ENCODE data around the gene PSME1.

Gene PSME1

GRCh38 chr14:24116128-24116814, 19.7 kb upstream of the PSME1 start:
- 89 to 95% methylated on average over 6 of the region's 6 CpGs for WGBS, 2 experiments
- H3K36me3 ChIP-seq (ENCODE audit: control insufficient read depth, insufficient read depth, low read length), result peaks cover 29% of the 10 kb centered on the region
- H3K27me3 ChIP-seq (ENCODE audit: control insufficient read depth, insufficient read depth, low read length, poor library complexity, severe bottlenecking), result no peaks in the 10 kb centered on the region
- H3K27ac ChIP-seq (ENCODE audit: insufficient read depth, low read depth, low read length, poor library complexity, severe bottlenecking), result no peak overlapping the region
- no peaks in the 10 kb centered on the region for H3K9me3 ChIP-seq (ENCODE audit: control insufficient read depth, low read length)
- no peaks in the 10 kb centered on the region for H3K4me1 ChIP-seq (ENCODE audit: control insufficient read depth, insufficient read depth, low read length)
- no peak overlapping the region for H3K4me3 ChIP-seq (ENCODE audit: insufficient read depth, low read depth, low read length)

DNA sequence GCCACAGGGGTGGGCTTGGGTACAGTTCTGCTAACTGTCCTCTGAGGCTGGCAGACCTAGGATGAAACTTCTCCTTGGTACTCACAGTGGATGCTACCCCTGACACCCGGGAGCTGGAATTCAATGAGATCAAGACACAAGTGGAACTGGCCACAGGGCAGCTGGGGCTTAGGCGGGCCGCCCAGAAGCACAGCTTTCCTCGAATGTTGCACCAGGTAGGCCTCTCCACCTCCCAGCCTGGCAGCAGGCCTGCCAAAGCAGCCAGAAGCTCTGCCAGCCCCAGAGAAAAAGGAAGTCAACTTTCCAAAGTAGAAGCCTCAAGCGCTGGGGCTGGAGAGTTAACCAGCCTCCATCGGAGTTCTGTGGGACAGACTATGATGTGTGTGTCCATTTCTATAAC, 18.8 kb upstream of the PSME1 start:
- H3K4me1 ChIP-seq (ENCODE audit: control insufficient read depth, insufficient read depth, low read length), result no peaks in the 10 kb centered on the region
- H3K4me3 ChIP-seq (ENCODE audit: insufficient read depth, low read depth, low read length), result no peak overlapping the region
- peaks cover 31% of the 10 kb centered on the region for H3K36me3 ChIP-seq (ENCODE audit: control insufficient read depth, insufficient read depth, low read length)
- H3K27me3 ChIP-seq (ENCODE audit: control insufficient read depth, insufficient read depth, low read length, poor library complexity, severe bottlenecking), result no peaks in the 10 kb centered on the region
- no peaks in the 10 kb centered on the region for H3K9me3 ChIP-seq (ENCODE audit: control insufficient read depth, low read length)
- 93 to 94% methylated on average over 6 of the region's 6 CpGs for WGBS, 2 experiments
- H3K27ac ChIP-seq (ENCODE audit: insufficient read depth, low read depth, low read length, poor library complexity, severe bottlenecking), result no peak overlapping the region

- Histone ChIP-seq H3K27ac (ENCODE audit: insufficient read depth, low read depth, low read length, poor library complexity, severe bottlenecking) (no peak overlapping the region), H3K36me3 (ENCODE audit: control insufficient read depth, insufficient read depth, low read length) (peaks cover 38% of the 10 kb centered on the region), H3K9me3 (ENCODE audit: control insufficient read depth, low read length) (no peaks in the 10 kb centered on the region), H3K4me3 (ENCODE audit: insufficient read depth, low read depth, low read length) (no peak overlapping the region), H3K27me3 (ENCODE audit: control insufficient read depth, insufficient read depth, low read length, poor library complexity, severe bottlenecking) (no peaks in the 10 kb centered on the region), H3K4me1 (ENCODE audit: control insufficient read depth, insufficient read depth, low read length) (no peaks in the 10 kb centered on the region)
- 95 to 98% methylated on average over 6 of the region's 6 CpGs for WGBS, 2 experiments
Observed at GRCh38 chr14:24119691-24120090, 16.3 kb upstream of the PSME1 start.

DNA sequence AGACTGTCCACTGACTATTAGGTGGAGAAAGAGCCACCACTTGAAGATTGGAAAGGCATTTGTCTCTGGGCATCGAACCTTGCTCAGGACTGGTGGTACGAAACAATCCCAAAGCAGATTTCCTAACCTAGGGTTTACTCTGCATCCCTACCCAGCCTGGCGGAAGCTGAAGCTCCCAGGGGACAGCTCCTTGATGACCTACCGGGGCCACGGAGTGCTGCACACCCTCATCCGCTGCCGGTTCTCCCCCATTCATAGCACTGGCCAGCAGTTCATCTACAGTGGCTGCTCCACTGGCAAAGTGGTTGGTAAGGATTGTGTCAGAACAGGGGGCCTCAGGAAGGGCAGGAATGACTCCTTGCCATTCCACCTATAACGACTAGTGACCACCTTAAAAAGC, 14.8 kb upstream of the PSME1 start:
- H3K9me3 ChIP-seq (ENCODE audit: control insufficient read depth, low read length), result no peaks in the 10 kb centered on the region
- WGBS, 2 experiments, result 93% methylated on average over 8 of the region's 8 CpGs
- peaks cover 38% of the 10 kb centered on the region for H3K36me3 ChIP-seq (ENCODE audit: control insufficient read depth, insufficient read depth, low read length)

GRCh38 chr14:24122416-24122815, 13.6 kb upstream of the PSME1 start:
- Histone ChIP-seq H3K4me1 (ENCODE audit: control insufficient read depth, insufficient read depth, low read length) (no peaks in the 10 kb centered on the region), H3K27ac (ENCODE audit: insufficient read depth, low read depth, low read length, poor library complexity, severe bottlenecking) (no peak overlapping the region), H3K36me3 (ENCODE audit: control insufficient read depth, insufficient read depth, low read length) (peaks cover 33% of the 10 kb centered on the region), H3K9me3 (ENCODE audit: control insufficient read depth, low read length) (no peaks in the 10 kb centered on the region), H3K27me3 (ENCODE audit: control insufficient read depth, insufficient read depth, low read length, poor library complexity, severe bottlenecking) (no peaks in the 10 kb centered on the region), H3K4me3 (ENCODE audit: insufficient read depth, low read depth, low read length) (no peak overlapping the region)
- WGBS, 2 experiments, result 90 to 97% methylated on average over 4 of the region's 4 CpGs

More for the DNA sequence above, 14.8 kb upstream of the PSME1 start:
- H3K4me3 ChIP-seq (ENCODE audit: insufficient read depth, low read depth, low read length), result no peak overlapping the region
- H3K4me1 ChIP-seq (ENCODE audit: control insufficient read depth, insufficient read depth, low read length), result no peaks in the 10 kb centered on the region
- no peaks in the 10 kb centered on the region for H3K27me3 ChIP-seq (ENCODE audit: control insufficient read depth, insufficient read depth, low read length, poor library complexity, severe bottlenecking)
- H3K27ac ChIP-seq (ENCODE audit: insufficient read depth, low read depth, low read length, poor library complexity, severe bottlenecking), result no peak overlapping the region

- Histone ChIP-seq H3K27me3 (ENCODE audit: control insufficient read depth, insufficient read depth, low read length, poor library complexity, severe bottlenecking) (no peaks in the 10 kb centered on the region), H3K36me3 (ENCODE audit: control insufficient read depth, insufficient read depth, low read length) (peaks cover 29% of the 10 kb centered on the region), H3K4me1 (ENCODE audit: control insufficient read depth, insufficient read depth, low read length) (no peaks in the 10 kb centered on the region), H3K9me3 (ENCODE audit: control insufficient read depth, low read length) (no peaks in the 10 kb centered on the region), H3K4me3 (ENCODE audit: insufficient read depth, low read depth, low read length) (no peak overlapping the region), H3K27ac (ENCODE audit: insufficient read depth, low read depth, low read length, poor library complexity, severe bottlenecking) (no peak overlapping the region)
- 94 to 96% methylated on average over 8 of the region's 8 CpGs for WGBS, 2 experiments
Observed at GRCh38 chr14:24122898-24123297, 13.1 kb upstream of the PSME1 start.

DNA sequence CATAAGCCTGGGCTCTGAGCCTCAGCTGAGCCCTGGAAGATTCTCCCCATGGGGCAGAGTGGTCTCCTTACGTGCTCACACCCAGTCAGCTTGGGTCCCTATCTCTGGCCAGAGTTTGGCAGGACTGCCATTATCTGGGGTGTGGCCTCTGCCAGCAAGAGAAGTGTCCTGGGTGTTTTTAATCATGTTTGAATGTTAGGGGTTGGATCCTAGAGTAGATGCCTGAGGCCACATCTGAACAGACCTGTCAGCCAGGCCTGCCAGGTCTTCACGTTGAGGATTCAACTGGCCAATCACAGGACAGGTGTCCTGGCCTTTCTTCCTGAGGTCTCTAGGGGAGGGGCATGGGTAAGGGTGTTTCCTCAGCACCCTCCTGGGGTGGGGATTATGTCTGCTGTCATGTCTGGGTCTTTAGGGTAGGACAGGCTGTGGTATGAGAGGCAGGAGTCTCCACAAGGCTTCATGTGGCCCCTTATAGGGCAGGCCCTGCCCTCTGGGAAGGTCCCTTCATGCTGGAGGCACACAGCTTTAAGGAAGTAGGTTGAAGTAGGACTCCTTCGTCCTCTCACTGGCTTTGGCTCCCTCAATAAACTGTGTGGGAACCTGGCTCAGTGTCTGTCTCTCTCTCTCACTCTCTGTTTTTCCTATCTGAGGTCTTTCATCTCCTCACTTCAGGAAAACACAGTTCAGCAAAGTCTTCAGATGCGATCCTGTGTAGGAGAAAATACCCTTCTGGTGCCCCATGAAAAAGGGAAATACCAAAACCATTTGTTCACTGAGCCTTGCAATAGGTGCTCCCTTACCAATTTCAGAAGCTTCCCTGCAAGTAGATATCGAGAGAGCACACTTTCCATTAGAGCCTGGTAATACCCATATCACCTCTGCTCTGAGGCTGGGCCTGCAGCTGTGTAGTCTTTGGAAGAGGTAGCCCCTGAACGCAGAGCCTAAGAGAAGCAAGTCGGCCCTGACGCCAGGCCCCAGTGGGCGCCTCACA, 12.3 kb upstream of the PSME1 start:
- no peak overlapping the region for H3K27ac ChIP-seq (ENCODE audit: insufficient read depth, low read depth, low read length, poor library complexity, severe bottlenecking)
- no peaks in the 10 kb centered on the region for H3K9me3 ChIP-seq (ENCODE audit: control insufficient read depth, low read length)
- no peak overlapping the region for H3K4me3 ChIP-seq (ENCODE audit: insufficient read depth, low read depth, low read length)
- H3K4me1 ChIP-seq (ENCODE audit: control insufficient read depth, insufficient read depth, low read length), result no peaks in the 10 kb centered on the region
- H3K27me3 ChIP-seq (ENCODE audit: control insufficient read depth, insufficient read depth, low read length, poor library complexity, severe bottlenecking), result no peaks in the 10 kb centered on the region
- peaks cover 22% of the 10 kb centered on the region for H3K36me3 ChIP-seq (ENCODE audit: control insufficient read depth, insufficient read depth, low read length)
- WGBS, 2 experiments, result 89 to 93% methylated on average over 9 of the region's 9 CpGs

GRCh38 chr14:24126939-24127338, 9.1 kb upstream of the PSME1 start:
- no peak overlapping the region for H3K4me3 ChIP-seq (ENCODE audit: insufficient read depth, low read depth, low read length)
- H3K9me3 ChIP-seq (ENCODE audit: control insufficient read depth, low read length), result no peaks in the 10 kb centered on the region
- H3K27ac ChIP-seq (ENCODE audit: insufficient read depth, low read depth, low read length, poor library complexity, severe bottlenecking), result no peak overlapping the region
- no peaks in the 10 kb centered on the region for H3K4me1 ChIP-seq (ENCODE audit: control insufficient read depth, insufficient read depth, low read length)
- H3K36me3 ChIP-seq (ENCODE audit: control insufficient read depth, insufficient read depth, low read length), result peaks cover 6% of the 10 kb centered on the region
- no peaks in the 10 kb centered on the region for H3K27me3 ChIP-seq (ENCODE audit: control insufficient read depth, insufficient read depth, low read length, poor library complexity, severe bottlenecking)

DNA sequence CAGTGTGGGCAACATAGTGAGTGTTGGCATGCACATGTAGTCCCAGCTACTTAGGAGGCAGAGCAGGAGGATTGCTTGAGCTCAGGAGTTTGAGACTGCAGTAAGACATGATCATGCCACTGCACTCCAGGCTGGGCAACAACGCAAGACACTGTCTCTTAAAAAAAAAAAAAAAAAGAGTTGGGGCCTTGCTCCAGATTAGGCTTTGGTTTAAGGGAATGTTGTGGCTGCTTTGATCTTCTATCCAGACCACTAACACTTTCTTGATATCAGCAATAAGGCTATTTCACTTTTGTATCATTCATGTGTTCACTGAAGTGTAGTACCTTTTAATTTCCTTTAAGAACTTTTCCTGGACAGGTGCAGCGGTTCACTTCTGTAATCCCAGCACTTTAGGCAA, 8.3 kb upstream of the PSME1 start:
- no peak overlapping the region for H3K4me3 ChIP-seq (ENCODE audit: insufficient read depth, low read depth, low read length)
- no peaks in the 10 kb centered on the region for H3K9me3 ChIP-seq (ENCODE audit: control insufficient read depth, low read length)
- H3K27ac ChIP-seq (ENCODE audit: insufficient read depth, low read depth, low read length, poor library complexity, severe bottlenecking), result no peak overlapping the region
- no peaks in the 10 kb centered on the region for H3K4me1 ChIP-seq (ENCODE audit: control insufficient read depth, insufficient read depth, low read length)
- no peaks in the 10 kb centered on the region for H3K27me3 ChIP-seq (ENCODE audit: control insufficient read depth, insufficient read depth, low read length, poor library complexity, severe bottlenecking)
- peaks cover 2% of the 10 kb centered on the region for H3K36me3 ChIP-seq (ENCODE audit: control insufficient read depth, insufficient read depth, low read length)
- 95% methylated on average over 2 of the region's 2 CpGs for WGBS, 2 experiments

DNA sequence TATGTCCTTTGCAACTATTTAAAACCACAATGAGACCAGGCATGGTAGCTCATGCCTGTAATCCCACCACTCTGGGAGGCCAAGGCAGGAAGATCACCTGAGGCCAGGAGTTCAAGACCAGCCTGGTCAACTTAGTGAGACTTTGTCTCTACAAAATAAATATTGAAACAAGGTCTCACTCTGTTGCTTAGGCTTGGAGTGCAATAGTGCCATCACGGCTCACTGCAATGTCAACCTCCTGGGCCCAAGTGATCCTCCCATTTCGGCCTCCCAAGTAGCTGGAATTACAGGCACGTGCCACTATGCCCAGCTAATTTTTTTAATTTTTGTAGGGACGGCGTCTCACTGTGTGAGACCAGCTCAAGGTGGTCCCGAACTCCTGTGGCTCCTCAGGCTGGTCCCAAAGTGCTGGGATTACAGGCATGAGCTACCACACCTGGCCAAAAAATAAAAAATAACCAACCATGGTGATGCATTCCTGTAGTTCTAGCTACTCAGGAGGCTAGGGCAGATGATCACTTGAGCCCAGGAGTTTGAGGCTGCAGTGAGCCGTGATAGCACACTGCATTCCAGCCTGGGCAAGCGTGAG, 6.5 kb upstream of the PSME1 start:
- WGBS, 2 experiments, result 88 to 94% methylated on average over 8 of the region's 8 CpGs
- Histone ChIP-seq H3K4me3 (ENCODE audit: insufficient read depth, low read depth, low read length) (no peak overlapping the region), H3K27me3 (ENCODE audit: control insufficient read depth, insufficient read depth, low read length, poor library complexity, severe bottlenecking) (no peaks in the 10 kb centered on the region), H3K4me1 (ENCODE audit: control insufficient read depth, insufficient read depth, low read length) (no peaks in the 10 kb centered on the region), H3K27ac (ENCODE audit: insufficient read depth, low read depth, low read length, poor library complexity, severe bottlenecking) (no peak overlapping the region), H3K9me3 (ENCODE audit: control insufficient read depth, low read length) (no peaks in the 10 kb centered on the region), H3K36me3 (ENCODE audit: control insufficient read depth, insufficient read depth, low read length) (no peaks in the 10 kb centered on the region)
